HUES6 (cell line): ENCODE measurements around the gene ARHGDIG.

Experiments used
- H3K27ac ChIP-seq: 2 replicates; pipeline ENCODE4 v1.7.0; 2013; ENCODE audit warnings: low read depth, mild to moderate bottlenecking, low read length, inconsistent platforms
- H3K27me3 ChIP-seq: 2 replicates; pipeline ENCODE4 v1.6.1; 2013; ENCODE audit warnings: low read length; ENCODE audit not compliant: control insufficient read depth, insufficient read depth
- H3K36me3 ChIP-seq: 2 replicates; pipeline ENCODE4 v1.6.1; 2013; ENCODE audit warnings: low read length; ENCODE audit not compliant: control insufficient read depth, insufficient read depth
- H3K4me1 ChIP-seq: 2 replicates; pipeline ENCODE4 v1.6.1; 2013; ENCODE audit warnings: low read length; ENCODE audit not compliant: control insufficient read depth, insufficient read depth
- H3K4me3 ChIP-seq: 2 replicates; pipeline ENCODE4 v1.5.1; 2013; ENCODE audit warnings: low read depth, low read length
- H3K9ac ChIP-seq: one replicate; pipeline ENCODE4 v1.6.1; 2013; ENCODE audit warnings: mild to moderate bottlenecking, low read length
- H3K9me3 ChIP-seq: 2 replicates; pipeline ENCODE4 v1.6.1; 2013; ENCODE audit warnings: low read depth, low read length; ENCODE audit not compliant: control insufficient read depth, insufficient read depth

The ARHGDIG gene

GRCh38 chr16:280991-281659 is 734 bp downstream of the ARHGDIG start:
- 0 out of 2 replicates have a peak, but pooled peaks cover 4% of the 10 kb centered on the region for H3K4me1 ChIP-seq
- no peak overlapping the region for H3K9ac ChIP-seq
- peaks cover 4% of the 10 kb centered on the region; the same call in 1 of the 2 replicates for H3K36me3 ChIP-seq
- no peak overlapping the region for H3K27ac ChIP-seq
- H3K4me3 ChIP-seq = peak overlapping the region; percentile 63
- H3K27me3 ChIP-seq = peaks cover 51% of the 10 kb centered on the region
- H3K9me3 ChIP-seq = no peaks in the 10 kb centered on the region

- Histone ChIP-seq H3K9ac (no peak overlapping the region), H3K27ac (no peak overlapping the region), H3K27me3 (peaks cover 45% of the 10 kb centered on the region), H3K4me3 (no peak overlapping the region), H3K36me3 (peaks cover 9% of the 10 kb centered on the region), H3K4me1 (0 out of 2 replicates have a peak, but pooled peaks cover 4% of the 10 kb centered on the region), H3K9me3 (no peaks in the 10 kb centered on the region)
Observed at GRCh38 chr16:281660-282255, 1.4 kb downstream of the ARHGDIG start.

GRCh38 chr16:282491-282890 is 2.1 kb downstream of the ARHGDIG start:
- H3K4me1 ChIP-seq = 0 out of 2 replicates have a peak, but pooled peaks cover 4% of the 10 kb centered on the region
- peaks cover 38% of the 10 kb centered on the region for H3K27me3 ChIP-seq
- peaks cover 14% of the 10 kb centered on the region for H3K36me3 ChIP-seq
- no peaks in the 10 kb centered on the region for H3K9me3 ChIP-seq
- H3K27ac ChIP-seq = no peak overlapping the region
- no peak overlapping the region for H3K9ac ChIP-seq
- H3K4me3 ChIP-seq = no peak overlapping the region

- peaks cover 21% of the 10 kb centered on the region for H3K36me3 ChIP-seq
- no peak within 1 kb of the TSS for H3K4me3 ChIP-seq
- H3K9me3 ChIP-seq = no peaks in the 10 kb centered on the region
- 0 out of 2 replicates have a peak, but pooled peaks cover 4% of the 10 kb centered on the region for H3K4me1 ChIP-seq
- H3K27ac ChIP-seq = no peak within 1 kb of the TSS
- H3K9ac ChIP-seq = no peak within 1 kb of the TSS
- H3K27me3 ChIP-seq = peaks cover 35% of the 10 kb centered on the region
Observed at GRCh38 chr16:283033-283805, 2.8 kb downstream of the ARHGDIG start, which contains the start of gene PDIA2. Gene PDIA2, plus strand, starts transcription at chr16:283164. Its CDS starts 6 bp downstream, at chr16:283170.

- H3K9ac ChIP-seq = no peak overlapping the region
Observed at GRCh38 chr16:284204-285120, 4.1 kb downstream of the ARHGDIG start.

GRCh38 chr16:285146-286055 is 5.0 kb downstream of the ARHGDIG start:
- peaks cover 43% of the 10 kb centered on the region for H3K36me3 ChIP-seq
- no peak overlapping the region for H3K27ac ChIP-seq
- H3K9me3 ChIP-seq = no peaks in the 10 kb centered on the region
- H3K4me1 ChIP-seq = 0 out of 2 replicates have a peak, but pooled peaks cover 4% of the 10 kb centered on the region
- no peak overlapping the region for H3K4me3 ChIP-seq
- peaks cover 15% of the 10 kb centered on the region for H3K27me3 ChIP-seq
- no peak overlapping the region for H3K9ac ChIP-seq

More at GRCh38 chr16:284204-285120, 4.1 kb downstream of the ARHGDIG start:
- H3K27ac ChIP-seq = no peak overlapping the region
- H3K9me3 ChIP-seq = no peaks in the 10 kb centered on the region
- H3K4me3 ChIP-seq = no peak overlapping the region
- H3K36me3 ChIP-seq = peaks cover 33% of the 10 kb centered on the region
- peaks cover 23% of the 10 kb centered on the region for H3K27me3 ChIP-seq
- 0 out of 2 replicates have a peak, but pooled peaks cover 4% of the 10 kb centered on the region for H3K4me1 ChIP-seq

- Histone ChIP-seq H3K27me3 (peaks cover 4% of the 10 kb centered on the region; the same call in 1 of the 2 replicates), H3K9me3 (no peaks in the 10 kb centered on the region), H3K4me1 (no peaks in the 10 kb centered on the region), H3K36me3 (peaks cover 55% of the 10 kb centered on the region), H3K9ac (no peak overlapping the region), H3K4me3 (no peak overlapping the region), H3K27ac (no peak overlapping the region)
Observed at GRCh38 chr16:286491-287297, 6.3 kb downstream of the ARHGDIG start.

GRCh38 chr16:287298-287811 is 7.0 kb downstream of the ARHGDIG start:
- H3K36me3 ChIP-seq = peaks cover 61% of the 10 kb centered on the region
- H3K27ac ChIP-seq = no peak overlapping the region
- no peaks in the 10 kb centered on the region; the same call in 1 of the 2 replicates for H3K27me3 ChIP-seq
- H3K9ac ChIP-seq = no peak overlapping the region
- no peaks in the 10 kb centered on the region for H3K4me1 ChIP-seq
- no peaks in the 10 kb centered on the region for H3K9me3 ChIP-seq
- H3K4me3 ChIP-seq = no peak overlapping the region
